Breast epithelium (tissue), 4 donors: ENCODE results near the gene GPR39. TPM values are rescaled to one million over a fixed set of nuclear protein-coding genes. Genes with fewer than 3 reads are reported as not detected.

ENCODE experiments used
- DNase-seq, 2 donors: peaks; one replicate each; pipeline ENCODE4 v3.0.0-alpha.2; 2019; ENCODE audit warnings: low spot score in 2 of 2
- H3K27ac ChIP-seq, 2 donors: fragments of 200-600 bp; sonication (generic) in 1 of 2; one replicate each; pipeline ENCODE4 v1.5.1; 2016 to 2019; ENCODE audit warnings: mild to moderate bottlenecking in 1 of 2
- H3K27me3 ChIP-seq, 2 donors: fragments of 200-600 bp; sonication (generic) in 1 of 2; one replicate each; pipeline versions ENCODE4 v1.5.1 to v1.6.0; 2017 to 2019; ENCODE audit warnings: control low read depth in 1 of 2, mild to moderate bottlenecking in 1 of 2
- H3K36me3 ChIP-seq: fragments of 200-600 bp; one replicate; pipeline ENCODE4 v1.5.1; 2019
- H3K4me1 ChIP-seq, 2 donors: fragments of 200-600 bp; sonication (generic); one replicate each; pipeline ENCODE4 v1.5.1; 2016 to 2019; ENCODE audit warnings: control low read depth in 1 of 2
- H3K4me3 ChIP-seq, 3 donors: fragments of 200-600 bp; sonication (generic); 1 replicate in 2 of 3; 2 replicates in 1 of 3; pipeline ENCODE4 v1.5.1; 2016 to 2019; ENCODE audit warnings: mild to moderate bottlenecking in 3 of 3, moderate library complexity in 2 of 3
- H3K9me3 ChIP-seq, 2 donors: fragments of 200-600 bp; sonication (generic) in 1 of 2; one replicate each; pipeline ENCODE4 v1.5.1; 2016 to 2019; ENCODE audit warnings: control low read depth in 1 of 2
- POLR2A ChIP-seq: fragments of 450-650 bp; IDR thresholded peaks from one replicate; pipeline ENCODE4 v1.6.1; 2016; ENCODE audit warnings: antibody characterized with exemption, mild to moderate bottlenecking, moderate library complexity
- POLR2AphosphoS5 ChIP-seq, 3 donors: sonication (generic); formaldehyde crosslinking; IDR thresholded peaks; one replicate each; pipeline ENCODE4 v1.6.1; 2017; ENCODE audit warnings: antibody characterized with exemption in 3 of 3
- intact Hi-C: fragments of 100-400 bp; cut with DNase I; formaldehyde crosslinking; loops from one replicate; pipeline ENCODE4 v1.15.1; 2023; ENCODE audit warnings: low total_unique reads
- total RNA-seq, 3 donors: library from RNA; depleted of rRNA; stranded (reverse); fragments of >200 nt; gene quantifications; one replicate each; pipeline ENCODE4 v1.1.0, GENCODE V29; 2016
- TF ChIP-seq, protein P1 (sequence below), 3 donors: fragments of 450-650 bp; IDR thresholded peaks; one replicate each; pipeline ENCODE4 v1.5.1; 2016 to 2017; ENCODE audit warnings: antibody characterized with exemption in 3 of 3, mild to moderate bottlenecking in 3 of 3, moderate library complexity in 3 of 3

GPR39 gene
- total RNA-seq, 3 donors from 2014 or later, result 0.16 to 10.4 (median 8.2) TPM

- Histone ChIP-seq H3K9me3 (no peaks in the 10 kb centered on the region), H3K4me1 (no peaks in the 10 kb centered on the region), H3K27ac (no peak overlapping the region), H3K4me3 (no peak overlapping the region), H3K27me3 (no peaks in the 10 kb centered on the region), H3K36me3 (no peaks in the 10 kb centered on the region)
- TF ChIP-seq POLR2A (no peak), POLR2AphosphoS5 (IDR thresholded peaks at IDR 0.05) (no peak)
- TF ChIP-seq, protein P1, sequence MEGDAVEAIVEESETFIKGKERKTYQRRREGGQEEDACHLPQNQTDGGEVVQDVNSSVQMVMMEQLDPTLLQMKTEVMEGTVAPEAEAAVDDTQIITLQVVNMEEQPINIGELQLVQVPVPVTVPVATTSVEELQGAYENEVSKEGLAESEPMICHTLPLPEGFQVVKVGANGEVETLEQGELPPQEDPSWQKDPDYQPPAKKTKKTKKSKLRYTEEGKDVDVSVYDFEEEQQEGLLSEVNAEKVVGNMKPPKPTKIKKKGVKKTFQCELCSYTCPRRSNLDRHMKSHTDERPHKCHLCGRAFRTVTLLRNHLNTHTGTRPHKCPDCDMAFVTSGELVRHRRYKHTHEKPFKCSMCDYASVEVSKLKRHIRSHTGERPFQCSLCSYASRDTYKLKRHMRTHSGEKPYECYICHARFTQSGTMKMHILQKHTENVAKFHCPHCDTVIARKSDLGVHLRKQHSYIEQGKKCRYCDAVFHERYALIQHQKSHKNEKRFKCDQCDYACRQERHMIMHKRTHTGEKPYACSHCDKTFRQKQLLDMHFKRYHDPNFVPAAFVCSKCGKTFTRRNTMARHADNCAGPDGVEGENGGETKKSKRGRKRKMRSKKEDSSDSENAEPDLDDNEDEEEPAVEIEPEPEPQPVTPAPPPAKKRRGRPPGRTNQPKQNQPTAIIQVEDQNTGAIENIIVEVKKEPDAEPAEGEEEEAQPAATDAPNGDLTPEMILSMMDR (IDR thresholded peaks at IDR 0.05), result no peak
- intact Hi-C loops, result no loop called here
- DNase-seq, result no peak
Measured at GRCh38 chr2:132642415-132642814, 225.8 kb downstream of the GPR39 start.

- no peaks in the 10 kb centered on the region for H3K4me1 ChIP-seq
- no peaks in the 10 kb centered on the region for H3K27me3 ChIP-seq
- H3K36me3 ChIP-seq, result no peaks in the 10 kb centered on the region
- DNase-seq, result no peak
- intact Hi-C loops, result no loop called here
- no peak overlapping the region for H3K4me3 ChIP-seq
- no peak overlapping the region for H3K27ac ChIP-seq
- H3K9me3 ChIP-seq, result no peaks in the 10 kb centered on the region
- TF ChIP-seq POLR2AphosphoS5 (IDR thresholded peaks at IDR 0.05) (no peak), POLR2A (no peak)
- TF ChIP-seq, protein P1 (IDR thresholded peaks at IDR 0.05), result no peak
Measured at GRCh38 chr2:132645176-132645575, 228.6 kb downstream of the GPR39 start.

DNA sequence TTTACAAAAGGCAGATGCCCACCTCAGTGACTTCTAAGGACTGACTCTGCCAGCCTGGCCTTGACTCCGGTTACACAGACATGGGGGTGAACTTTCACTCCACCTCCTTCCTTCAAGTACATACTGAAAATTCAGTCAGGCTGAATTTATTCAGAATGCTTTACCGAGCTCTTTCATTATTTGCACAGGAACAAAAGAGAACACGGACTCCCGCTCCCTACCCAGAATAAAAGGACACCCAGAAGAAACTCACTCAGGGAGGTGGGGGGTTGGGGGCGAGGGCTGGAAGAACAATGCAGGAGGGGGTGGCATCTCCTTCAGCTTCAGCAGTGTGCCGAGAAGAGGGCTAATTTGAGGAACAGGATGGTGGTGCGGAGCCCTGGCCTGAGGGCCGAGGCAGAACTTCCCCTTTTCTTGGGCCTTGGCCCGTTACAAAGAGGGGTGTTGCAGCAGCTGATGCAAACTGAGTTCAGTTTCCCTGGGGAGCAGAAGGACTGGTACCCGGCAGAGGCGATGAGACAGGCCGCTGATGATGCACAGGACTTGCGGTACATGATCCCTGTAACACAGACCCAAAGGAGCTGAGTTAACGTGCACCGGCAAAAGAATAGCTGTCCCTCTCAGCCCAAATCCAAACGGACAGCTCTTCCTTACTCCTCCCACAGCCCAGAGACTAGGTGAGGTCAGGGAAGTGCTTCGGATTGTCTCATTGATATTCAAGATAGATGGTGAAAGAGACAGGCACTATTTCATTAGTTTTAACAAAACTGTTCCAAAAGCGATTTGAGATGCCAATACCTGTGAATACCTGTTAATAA lies 229.3 kb downstream of the GPR39 start:
- Histone ChIP-seq H3K4me1 (no peaks in the 10 kb centered on the region), H3K27ac (no peak overlapping the region), H3K4me3 (no peak overlapping the region), H3K27me3 (no peaks in the 10 kb centered on the region), H3K9me3 (no peaks in the 10 kb centered on the region), H3K36me3 (no peaks in the 10 kb centered on the region)
- no peak for DNase-seq
- intact Hi-C loops, result no loop called here
- no peak for TF ChIP-seq POLR2A
- no peak for TF ChIP-seq POLR2AphosphoS5 (IDR thresholded peaks at IDR 0.05)
- TF ChIP-seq, protein P1 (IDR thresholded peaks at IDR 0.05), result no peak

- TF ChIP-seq, protein P1 (IDR thresholded peaks at IDR 0.05), result no peak
- TF ChIP-seq POLR2AphosphoS5 (IDR thresholded peaks at IDR 0.05), result no peak
- no peak for TF ChIP-seq POLR2A
- no peak for DNase-seq
Measured at GRCh38 chr2:132646540-132647108, 230.0 kb downstream of the GPR39 start.

More at GRCh38 chr2:132646540-132647108, 230.0 kb downstream of the GPR39 start:
- Histone ChIP-seq H3K27ac (no peak overlapping the region), H3K36me3 (no peaks in the 10 kb centered on the region), H3K4me1 (no peaks in the 10 kb centered on the region), H3K9me3 (no peaks in the 10 kb centered on the region), H3K27me3 (no peaks in the 10 kb centered on the region), H3K4me3 (no peak overlapping the region)
- intact Hi-C loops, result no loop called here
